ENCODE results near the gene ARMH3. TPM values are rescaled to one million over a fixed set of nuclear protein-coding genes. Genes with fewer than 3 reads are reported as not detected.
A peak's percentile ranks its signal among the peaks of the same experiment; 100 is the strongest.

Gene ARMH3
- total and polyA plus RNA-seq, 2 experiments from 2014 or later: 8.7 to 11.1 TPM

DNA sequence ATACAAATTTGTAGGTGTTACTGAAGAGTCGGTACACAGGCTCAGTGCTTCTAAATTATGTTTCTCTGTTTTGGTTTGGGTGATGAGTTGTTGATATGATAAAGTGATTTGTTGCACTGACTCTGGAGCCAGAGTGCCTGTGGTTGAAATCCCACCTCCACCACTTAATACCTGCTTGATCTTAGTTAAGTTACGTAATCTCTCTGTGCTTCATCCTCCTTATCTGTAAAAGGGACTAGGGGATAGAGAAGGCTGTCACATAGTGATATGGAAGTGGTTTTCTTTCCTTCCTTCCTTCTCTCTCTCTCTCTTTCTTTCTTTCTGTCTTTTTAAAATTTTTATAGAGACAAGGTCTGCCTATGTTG, 8.5 kb upstream of the ARMH3 start:
- Histone ChIP-seq H3K36me3 (ENCODE audit: insufficient read depth) (no peaks in the 10 kb centered on the region), H3F3A (replicated peaks; ENCODE audit: low read depth) (peaks cover 10% of the 10 kb centered on the region; the same call in 1 of the 2 replicates), H3K4me3 (peak overlapping the region; percentile 90), H3K27me3 (ENCODE audit: insufficient read depth) (no peaks in the 10 kb centered on the region), H3K4me2 (peak overlapping the region; percentile 80), H3K9me2 (ENCODE audit: insufficient read depth) (no peaks in the 10 kb centered on the region), H3K4me1 (ENCODE audit: insufficient read depth) (peaks cover 4% of the 10 kb centered on the region; the same call in 1 of the 2 replicates), H3K27ac (ENCODE audit: low read depth) (no peak overlapping the region), H4K20me1 (replicated peaks; ENCODE audit: insufficient read depth) (no peaks in the 10 kb centered on the region), H2AFZ (peak overlapping the region; percentile 48), H3K79me2 (replicated peaks; ENCODE audit: insufficient read depth) (no peaks in the 10 kb centered on the region; the same call in 1 of the 2 replicates)
- H3K36me3 Mint-ChIP-seq (ENCODE audit: low read depth): no peaks in the 10 kb centered on the region
- no peak for TF ChIP-seq EZH2 (IDR thresholded peaks at IDR 0.05; ENCODE audit: low read depth, unreplicated experiment)
- TF ChIP-seq, protein P1, sequence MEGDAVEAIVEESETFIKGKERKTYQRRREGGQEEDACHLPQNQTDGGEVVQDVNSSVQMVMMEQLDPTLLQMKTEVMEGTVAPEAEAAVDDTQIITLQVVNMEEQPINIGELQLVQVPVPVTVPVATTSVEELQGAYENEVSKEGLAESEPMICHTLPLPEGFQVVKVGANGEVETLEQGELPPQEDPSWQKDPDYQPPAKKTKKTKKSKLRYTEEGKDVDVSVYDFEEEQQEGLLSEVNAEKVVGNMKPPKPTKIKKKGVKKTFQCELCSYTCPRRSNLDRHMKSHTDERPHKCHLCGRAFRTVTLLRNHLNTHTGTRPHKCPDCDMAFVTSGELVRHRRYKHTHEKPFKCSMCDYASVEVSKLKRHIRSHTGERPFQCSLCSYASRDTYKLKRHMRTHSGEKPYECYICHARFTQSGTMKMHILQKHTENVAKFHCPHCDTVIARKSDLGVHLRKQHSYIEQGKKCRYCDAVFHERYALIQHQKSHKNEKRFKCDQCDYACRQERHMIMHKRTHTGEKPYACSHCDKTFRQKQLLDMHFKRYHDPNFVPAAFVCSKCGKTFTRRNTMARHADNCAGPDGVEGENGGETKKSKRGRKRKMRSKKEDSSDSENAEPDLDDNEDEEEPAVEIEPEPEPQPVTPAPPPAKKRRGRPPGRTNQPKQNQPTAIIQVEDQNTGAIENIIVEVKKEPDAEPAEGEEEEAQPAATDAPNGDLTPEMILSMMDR (conservative IDR thresholded peaks at IDR 0.05; ENCODE audit: low read depth in 2 of 2): no peak
- no peak for TF ChIP-seq CREB1 (CRISPR knock-in tag; IDR thresholded peaks at IDR 0.05; ENCODE audit: low read depth)
- no peak for TF ChIP-seq NANOG (IDR thresholded peaks at IDR 0.05; ENCODE audit: borderline replicate concordance)
- no peak for TF ChIP-seq POLR2AphosphoS5 (IDR thresholded peaks at IDR 0.05; ENCODE audit: low read depth)
- TF ChIP-seq ZNF331 (CRISPR knock-in tag; IDR thresholded peaks at IDR 0.05; ENCODE audit: low read depth): no peak
- no peak for TF ChIP-seq JUNB (IDR thresholded peaks at IDR 0.05; ENCODE audit: unreplicated experiment)
- no peak for TF ChIP-seq ZNF114 (CRISPR knock-in tag; IDR thresholded peaks at IDR 0.05)
- no peak for TF ChIP-seq STAT1 (IDR thresholded peaks at IDR 0.05; ENCODE audit: unreplicated experiment)
- no peaks in the 10 kb centered on the region for H3K9me3 Mint-ChIP-seq
- DNase-seq (ENCODE audit: low spot score) (no peak), ATAC-seq (no peak)
- H3K27me3 Mint-ChIP-seq (ENCODE audit: insufficient read depth, low read depth, poor library complexity): peaks cover 6% of the 10 kb centered on the region
- H3K4me3 Mint-ChIP-seq: peak overlapping the region; percentile 82
- peaks cover 14% of the 10 kb centered on the region; the same call in 2 of the 3 replicates for H3K4me1 Mint-ChIP-seq
- no peak overlapping the region for H3K27ac Mint-ChIP-seq

GRCh38 chr10:102059987-102060386, 4.0 kb upstream of the ARMH3 start:
- Histone ChIP-seq H3K4me2 (no peak overlapping the region), H4K20me1 (replicated peaks; ENCODE audit: insufficient read depth) (no peaks in the 10 kb centered on the region), H3K36me3 (ENCODE audit: insufficient read depth) (no peaks in the 10 kb centered on the region), H3K79me2 (replicated peaks; ENCODE audit: insufficient read depth) (peaks cover 1% of the 10 kb centered on the region), H3F3A (replicated peaks; ENCODE audit: low read depth) (peaks cover 14% of the 10 kb centered on the region), H2AFZ (no peak overlapping the region), H3K27me3 (ENCODE audit: insufficient read depth) (no peaks in the 10 kb centered on the region), H3K27ac (ENCODE audit: low read depth) (no peak overlapping the region), H3K9me2 (ENCODE audit: insufficient read depth) (no peaks in the 10 kb centered on the region), H3K4me1 (ENCODE audit: insufficient read depth) (peaks cover under 1% of the 10 kb centered on the region; the same call in 1 of the 2 replicates), H3K4me3 (no peak overlapping the region)
- H3K4me3 Mint-ChIP-seq: no peak overlapping the region
- no peak for ATAC-seq
- H3K36me3 Mint-ChIP-seq (ENCODE audit: low read depth): no peaks in the 10 kb centered on the region; the same call in 2 of the 3 replicates
- peaks cover 6% of the 10 kb centered on the region for H3K27me3 Mint-ChIP-seq (ENCODE audit: insufficient read depth, low read depth, poor library complexity)
- no peaks in the 10 kb centered on the region for H3K9me3 Mint-ChIP-seq
- no peak for DNase-seq (ENCODE audit: low spot score)
- no peak overlapping the region for H3K27ac Mint-ChIP-seq
- peaks cover 16% of the 10 kb centered on the region; the same call in 2 of the 3 replicates for H3K4me1 Mint-ChIP-seq
- TF ChIP-seq POLR2AphosphoS5 (IDR thresholded peaks at IDR 0.05; ENCODE audit: low read depth): no peak
- TF ChIP-seq EZH2phosphoT487 (IDR thresholded peaks at IDR 0.05; ENCODE audit: unreplicated experiment): no peak
- TF ChIP-seq, protein P1 (conservative IDR thresholded peaks at IDR 0.05; ENCODE audit: low read depth in 2 of 2): no peak
- TF ChIP-seq EZH2 (IDR thresholded peaks at IDR 0.05; ENCODE audit: low read depth, unreplicated experiment): no peak
- no peak for TF ChIP-seq ZNF331 (CRISPR knock-in tag; IDR thresholded peaks at IDR 0.05; ENCODE audit: low read depth)
- no peak for TF ChIP-seq ZNF114 (CRISPR knock-in tag; IDR thresholded peaks at IDR 0.05)
- TF ChIP-seq STAT1 (IDR thresholded peaks at IDR 0.05; ENCODE audit: unreplicated experiment): no peak
- TF ChIP-seq NANOG (IDR thresholded peaks at IDR 0.05; ENCODE audit: borderline replicate concordance): no peak
- no peak for TF ChIP-seq REST (IDR thresholded peaks at IDR 0.05; ENCODE audit: unreplicated experiment)
- TF ChIP-seq, protein P2, sequence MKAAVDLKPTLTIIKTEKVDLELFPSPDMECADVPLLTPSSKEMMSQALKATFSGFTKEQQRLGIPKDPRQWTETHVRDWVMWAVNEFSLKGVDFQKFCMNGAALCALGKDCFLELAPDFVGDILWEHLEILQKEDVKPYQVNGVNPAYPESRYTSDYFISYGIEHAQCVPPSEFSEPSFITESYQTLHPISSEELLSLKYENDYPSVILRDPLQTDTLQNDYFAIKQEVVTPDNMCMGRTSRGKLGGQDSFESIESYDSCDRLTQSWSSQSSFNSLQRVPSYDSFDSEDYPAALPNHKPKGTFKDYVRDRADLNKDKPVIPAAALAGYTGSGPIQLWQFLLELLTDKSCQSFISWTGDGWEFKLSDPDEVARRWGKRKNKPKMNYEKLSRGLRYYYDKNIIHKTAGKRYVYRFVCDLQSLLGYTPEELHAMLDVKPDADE (IDR thresholded peaks at IDR 0.05): no peak
- no peak for TF ChIP-seq CREB1 (CRISPR knock-in tag; IDR thresholded peaks at IDR 0.05; ENCODE audit: low read depth)
- no peak for TF ChIP-seq JUNB (IDR thresholded peaks at IDR 0.05; ENCODE audit: unreplicated experiment)
